ENCODE data around the gene KDM4B.
"Not testable (repeated sequence)": the region's sequence is repeated elsewhere in the genome, so short reads cannot be mapped to it uniquely, and the experiment has no call there.

The KDM4B gene

DNA sequence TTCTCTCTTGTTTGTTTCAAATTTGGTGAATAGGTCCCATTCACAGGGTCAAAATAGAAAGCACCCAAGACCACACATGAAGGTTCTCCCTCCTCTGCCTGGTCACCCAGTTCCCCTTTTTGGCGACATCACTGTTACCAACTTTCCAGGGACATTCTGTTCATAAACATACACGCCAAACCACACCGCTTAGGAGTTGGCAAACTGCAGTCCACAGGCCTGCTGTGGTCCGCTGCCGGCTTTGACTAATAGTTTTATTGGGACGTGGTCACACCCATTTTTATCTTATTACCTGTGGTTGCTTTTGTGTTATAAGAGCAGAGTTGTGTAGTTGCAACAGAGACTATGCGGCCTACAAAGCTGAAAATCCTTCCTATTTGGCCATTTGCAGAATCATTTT lies 35.4 kb upstream of the KDM4B start:
- no peak for DNase-seq (ENCODE audit: low spot score)
- H3K4me3 ChIP-seq = no peak overlapping the region
- TF ChIP-seq, protein P1, sequence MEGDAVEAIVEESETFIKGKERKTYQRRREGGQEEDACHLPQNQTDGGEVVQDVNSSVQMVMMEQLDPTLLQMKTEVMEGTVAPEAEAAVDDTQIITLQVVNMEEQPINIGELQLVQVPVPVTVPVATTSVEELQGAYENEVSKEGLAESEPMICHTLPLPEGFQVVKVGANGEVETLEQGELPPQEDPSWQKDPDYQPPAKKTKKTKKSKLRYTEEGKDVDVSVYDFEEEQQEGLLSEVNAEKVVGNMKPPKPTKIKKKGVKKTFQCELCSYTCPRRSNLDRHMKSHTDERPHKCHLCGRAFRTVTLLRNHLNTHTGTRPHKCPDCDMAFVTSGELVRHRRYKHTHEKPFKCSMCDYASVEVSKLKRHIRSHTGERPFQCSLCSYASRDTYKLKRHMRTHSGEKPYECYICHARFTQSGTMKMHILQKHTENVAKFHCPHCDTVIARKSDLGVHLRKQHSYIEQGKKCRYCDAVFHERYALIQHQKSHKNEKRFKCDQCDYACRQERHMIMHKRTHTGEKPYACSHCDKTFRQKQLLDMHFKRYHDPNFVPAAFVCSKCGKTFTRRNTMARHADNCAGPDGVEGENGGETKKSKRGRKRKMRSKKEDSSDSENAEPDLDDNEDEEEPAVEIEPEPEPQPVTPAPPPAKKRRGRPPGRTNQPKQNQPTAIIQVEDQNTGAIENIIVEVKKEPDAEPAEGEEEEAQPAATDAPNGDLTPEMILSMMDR (IDR thresholded peaks at IDR 0.05) = no peak
- no peak overlapping the region for H3K27ac ChIP-seq

DNA sequence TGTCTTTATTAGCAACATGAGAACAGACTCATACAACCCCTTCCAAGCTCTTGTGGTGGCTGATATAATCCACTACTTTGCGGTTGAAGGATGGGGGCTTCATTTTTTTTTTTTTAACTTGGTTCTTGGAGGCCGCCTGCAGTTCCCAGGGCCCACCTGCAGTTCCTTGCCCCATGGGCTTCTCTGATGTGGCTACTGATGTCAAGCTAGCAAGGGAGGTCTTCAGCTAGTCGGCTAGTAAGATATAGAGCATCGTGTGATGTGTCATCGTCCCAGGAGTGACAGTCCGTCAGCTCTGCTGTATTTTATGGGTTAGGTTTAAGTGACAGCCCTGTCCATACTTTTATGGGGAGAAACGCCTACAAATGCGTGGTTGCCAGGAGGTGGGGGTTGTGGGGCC lies 33.5 kb upstream of the KDM4B start:
- H3K4me3 ChIP-seq = no peak overlapping the region
- DNase-seq (ENCODE audit: low spot score) = no peak
- H3K27ac ChIP-seq = no peak overlapping the region
- TF ChIP-seq, protein P1 (IDR thresholded peaks at IDR 0.05) = no peak

DNA sequence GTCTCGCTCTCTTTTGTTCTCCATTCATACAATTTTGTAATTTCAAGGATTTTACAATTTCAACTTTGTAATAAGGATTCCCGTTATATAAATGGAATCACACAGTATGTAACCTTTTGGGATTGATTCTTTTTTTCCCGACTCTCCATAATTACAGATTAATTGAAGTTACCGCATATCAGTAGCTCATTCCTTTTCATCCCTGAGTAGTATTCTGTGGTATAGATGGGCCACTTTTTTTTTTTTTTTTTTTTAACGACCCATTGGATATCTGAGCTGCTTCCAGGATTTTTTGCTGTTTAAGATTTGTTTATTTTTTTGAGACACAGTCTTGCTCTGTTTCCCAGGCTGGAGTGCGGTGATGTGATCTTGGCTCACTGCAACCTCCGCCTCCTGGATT lies 31.9 kb upstream of the KDM4B start:
- TF ChIP-seq, protein P1 (IDR thresholded peaks at IDR 0.05) = no peak

DNA sequence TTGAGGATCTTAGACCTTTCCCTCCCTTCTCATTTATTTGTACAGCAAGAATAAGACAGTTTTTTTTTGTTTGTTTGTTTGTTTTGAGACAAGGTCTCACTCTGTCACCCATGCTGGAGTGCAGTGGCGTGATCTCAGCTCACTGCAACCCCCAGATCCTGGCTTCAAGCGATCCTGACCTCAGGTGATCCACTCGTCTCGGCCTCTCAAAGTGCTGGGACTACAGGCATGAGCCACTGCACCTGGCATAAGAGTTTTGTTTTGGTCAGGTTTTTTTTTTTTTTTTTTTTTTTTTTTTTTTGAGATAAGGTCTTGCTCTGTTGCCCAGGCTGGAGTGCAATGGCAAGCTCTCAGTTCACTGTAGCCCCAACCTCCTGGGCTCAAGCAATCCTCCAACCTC lies 30.5 kb upstream of the KDM4B start:
- H3K27ac ChIP-seq; DNase-seq (ENCODE audit: low spot score): not testable (repeated sequence)

More for the DNA sequence above, 31.9 kb upstream of the KDM4B start:
- Histone ChIP-seq H3K4me3 (no peak overlapping the region), H3K27ac (no peak overlapping the region)
- no peak for DNase-seq (ENCODE audit: low spot score)

DNA sequence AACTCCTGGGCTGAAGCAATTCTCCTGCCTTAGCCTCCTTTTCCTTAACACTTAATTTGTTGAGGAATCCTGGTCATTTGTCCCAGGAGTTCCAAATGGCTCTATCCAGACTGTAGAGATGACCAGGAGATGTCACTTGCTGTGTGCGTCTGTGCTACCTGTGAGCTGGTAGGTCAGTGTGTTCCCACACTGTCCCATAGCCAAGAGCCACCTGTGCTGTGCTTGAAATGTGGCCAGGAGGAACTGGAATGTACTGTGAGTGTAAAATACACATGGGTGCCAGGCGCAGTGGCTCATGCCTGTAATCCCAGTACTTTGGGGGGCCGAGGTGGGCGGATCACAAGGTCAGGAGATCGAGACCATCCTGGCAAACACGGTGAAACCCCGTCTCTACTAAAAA lies 29.4 kb upstream of the KDM4B start:
- Histone ChIP-seq H3K4me3 (no peak overlapping the region), H3K27ac (no peak overlapping the region)
- no peak for DNase-seq (ENCODE audit: low spot score)
- TF ChIP-seq, protein P1 (IDR thresholded peaks at IDR 0.05) = no peak

More for the DNA sequence above, 30.5 kb upstream of the KDM4B start:
- H3K4me3 ChIP-seq = not testable (repeated sequence)

DNA sequence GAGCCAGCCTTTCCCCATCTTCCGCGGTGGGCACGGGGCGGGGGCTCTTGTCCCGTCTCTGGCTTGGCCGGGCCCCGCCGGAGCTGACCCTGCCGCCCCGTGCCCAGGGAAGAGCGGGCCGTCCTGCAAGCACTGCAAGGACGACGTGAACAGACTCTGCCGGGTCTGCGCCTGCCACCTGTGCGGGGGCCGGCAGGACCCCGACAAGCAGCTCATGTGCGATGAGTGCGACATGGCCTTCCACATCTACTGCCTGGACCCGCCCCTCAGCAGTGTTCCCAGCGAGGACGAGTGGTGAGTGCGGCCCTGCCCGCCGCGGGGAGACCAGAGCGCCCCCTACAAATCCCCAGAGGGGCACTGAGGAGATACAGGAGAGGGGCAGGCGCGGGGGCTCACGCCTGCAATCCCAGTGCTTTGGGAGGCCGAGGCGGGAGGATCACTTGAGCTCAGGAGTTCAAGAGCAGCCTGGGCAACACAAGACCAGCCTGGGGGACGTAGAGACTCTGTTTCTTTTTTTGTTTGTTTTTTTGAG lies 27.2 kb upstream of the KDM4B start:
- not testable (repeated sequence) for H3K4me3 ChIP-seq

DNA sequence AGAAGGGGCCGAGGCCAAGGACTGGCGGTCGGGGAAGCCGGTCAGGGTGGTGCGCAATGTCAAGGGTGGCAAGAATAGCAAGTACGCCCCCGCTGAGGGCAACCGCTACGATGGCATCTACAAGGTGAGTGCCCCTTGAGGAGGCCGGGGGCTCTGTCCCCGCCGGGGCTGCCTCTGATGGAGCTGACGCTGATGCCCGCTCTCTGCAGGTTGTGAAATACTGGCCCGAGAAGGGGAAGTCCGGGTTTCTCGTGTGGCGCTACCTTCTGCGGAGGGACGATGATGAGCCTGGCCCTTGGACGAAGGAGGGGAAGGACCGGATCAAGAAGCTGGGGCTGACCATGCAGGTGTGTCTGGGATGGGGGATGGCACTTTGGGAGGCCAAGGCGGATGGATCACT lies 18.3 kb upstream of the KDM4B start:
- DNase-seq (ENCODE audit: low spot score); H3K4me3 ChIP-seq; H3K27ac ChIP-seq: not testable (repeated sequence)

More for the DNA sequence above, 27.2 kb upstream of the KDM4B start:
- not testable (repeated sequence) for H3K27ac ChIP-seq; DNase-seq (ENCODE audit: low spot score)

DNA sequence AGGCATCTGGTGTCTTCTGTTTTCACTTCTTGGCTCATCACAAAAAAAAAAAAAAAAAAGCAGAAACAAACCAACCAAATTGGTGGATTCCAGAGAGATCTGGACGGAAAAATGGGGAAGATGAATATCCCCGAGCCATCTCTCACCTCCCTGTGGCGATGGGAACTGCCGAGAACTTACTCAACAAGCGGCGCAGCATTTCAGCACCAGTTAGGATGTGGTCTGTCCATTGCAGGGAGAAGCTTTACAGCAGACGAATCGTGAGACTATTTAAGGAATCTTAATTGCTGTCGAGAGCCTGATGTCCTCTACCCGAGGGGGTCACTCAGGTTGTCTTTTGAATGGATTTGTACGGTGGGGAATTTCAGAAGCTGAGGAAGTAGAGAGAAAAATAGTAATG lies 17.3 kb upstream of the KDM4B start:
- TF ChIP-seq, protein P1 (IDR thresholded peaks at IDR 0.05) = no peak
- H3K4me3 ChIP-seq = no peak overlapping the region
- no peak for DNase-seq (ENCODE audit: low spot score)
- H3K27ac ChIP-seq = no peak overlapping the region

DNA sequence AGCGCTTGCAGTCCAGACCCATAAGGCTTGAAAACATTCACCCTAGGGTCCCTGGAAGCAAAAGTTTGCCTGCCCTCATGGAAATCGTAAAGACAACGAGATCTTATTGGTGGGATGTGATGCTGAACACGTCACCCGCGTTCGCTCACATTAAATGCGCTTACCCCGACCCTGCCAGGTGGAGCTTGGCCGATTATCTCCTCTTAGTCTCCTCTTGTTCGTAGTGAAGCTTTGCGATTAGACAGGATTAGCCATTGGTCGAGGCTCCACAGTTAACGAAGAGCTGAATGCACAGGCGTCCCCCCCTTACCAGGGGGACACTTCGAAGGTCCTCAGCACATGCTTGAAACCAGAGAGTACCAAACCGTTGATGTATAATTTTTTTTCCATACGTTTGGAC lies 16.0 kb upstream of the KDM4B start:
- H3K27ac ChIP-seq = no peak overlapping the region
- DNase-seq (ENCODE audit: low spot score) = no peak
- H3K4me3 ChIP-seq = no peak overlapping the region
- TF ChIP-seq, protein P1 (IDR thresholded peaks at IDR 0.05) = no peak

DNA sequence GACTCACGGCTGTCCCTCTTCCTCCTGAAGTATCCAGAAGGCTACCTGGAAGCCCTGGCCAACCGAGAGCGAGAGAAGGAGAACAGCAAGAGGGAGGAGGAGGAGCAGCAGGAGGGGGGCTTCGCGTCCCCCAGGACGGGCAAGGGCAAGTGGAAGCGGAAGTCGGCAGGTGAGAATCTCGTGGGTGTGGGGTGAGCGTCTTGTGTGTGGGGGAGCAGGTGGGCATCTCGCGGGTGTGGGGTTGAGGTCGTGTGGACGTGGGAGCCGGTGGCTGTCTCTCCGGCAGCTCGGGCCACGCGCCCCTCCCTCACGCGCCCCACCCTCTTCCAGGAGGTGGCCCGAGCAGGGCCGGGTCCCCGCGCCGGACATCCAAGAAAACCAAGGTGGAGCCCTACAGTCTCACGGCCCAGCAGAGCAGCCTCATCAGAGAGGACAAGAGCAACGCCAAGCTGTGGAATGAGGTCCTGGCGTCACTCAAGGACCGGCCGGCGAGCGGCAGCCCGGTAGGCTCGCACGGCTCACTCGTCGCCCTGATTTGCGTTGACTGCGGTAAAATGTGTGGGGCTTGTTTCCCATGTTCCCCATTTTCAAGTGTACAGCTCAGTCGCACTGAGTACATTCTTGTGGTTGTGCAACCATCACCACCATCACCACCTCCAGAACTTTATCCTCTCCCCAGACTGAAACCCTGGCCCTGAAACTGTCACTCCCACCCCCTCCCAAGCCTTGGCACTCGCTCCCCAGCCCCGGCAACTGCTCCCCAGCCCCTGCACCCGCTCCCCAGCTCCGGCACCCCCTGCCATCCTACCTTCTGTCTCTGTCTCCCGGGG lies 14.4 kb upstream of the KDM4B start:
- DNase-seq (ENCODE audit: low spot score); H3K27ac ChIP-seq; H3K4me3 ChIP-seq: not testable (repeated sequence)
